Endothelial cell of umbilical vein (primary cell): ENCODE results near the gene PRSS33. TPM values are rescaled to one million over a fixed set of nuclear protein-coding genes. Genes with fewer than 3 reads are reported as not detected.

Experiments
- BruUV-seq: library from RNA; stranded (reverse); fragments of 400-500 nt; replicated peaks from 2 replicates; lab custom pipeline; 2021; lab: Mats Ljungman, UMichigan
- CTCF ChIA-PET: fragments of 300-600, 350-600 bp; sonication (Branson Sonifier 250); formaldehyde crosslinking; loops from one replicate; lab custom pipeline; 2021; ENCODE audit warnings: antibody characterized with exemption, inconsistent platforms; lab: Charles Lee
- POLR2A ChIA-PET: fragments of 300-600, 350-600 bp; sonication (Branson Sonifier 250); formaldehyde crosslinking; loops from one replicate; lab custom pipeline; 2021; ENCODE audit warnings: antibody characterized with exemption, inconsistent platforms; lab: Charles Lee
- DNase-seq: peaks from one replicate; pipeline ENCODE4 v3.0.0-alpha.2; 2011; ENCODE audit warnings: low read depth, low spot score
- FAIRE-seq: peaks from 2 replicates; lab custom pipeline; 2011; peaks lifted over from hg19 to GRCh38; lab: Jason Lieb, UNC
- H2AFZ ChIP-seq: 2 replicates; pipeline ENCODE4 v1.6.0; 2012; ENCODE audit warnings: low read depth, low read length, control low read depth, inconsistent platforms
- H3K27ac ChIP-seq: 2 replicates; pipeline ENCODE4 v1.5.1; 2011; ENCODE audit warnings: low read depth, mild to moderate bottlenecking, control low read depth, low read length, moderate library complexity; ENCODE audit not compliant: insufficient read depth
- H3K27me3 ChIP-seq, 2 experiments: 2 replicates each; pipeline versions ENCODE4 v1.6.0 to v1.6.1; 2011; ENCODE audit warnings: low read length in 2 of 2, mixed read lengths in 1 of 2; ENCODE audit not compliant: control insufficient read depth in 2 of 2, insufficient read depth in 2 of 2
- H3K36me3 ChIP-seq, 2 experiments: 2 replicates in 1 of 2; 3 replicates in 1 of 2; pipeline ENCODE4 v1.5.1; 2011; ENCODE audit warnings: low read length in 2 of 2, mild to moderate bottlenecking in 1 of 2, moderate library complexity in 1 of 2; ENCODE audit not compliant: control insufficient read depth in 2 of 2, insufficient read depth in 2 of 2; ENCODE audit errors: extremely low read depth in 1 of 2
- H3K4me1 ChIP-seq: 3 replicates; pipeline ENCODE4 v1.5.1; 2011; ENCODE audit warnings: mild to moderate bottlenecking, low read length; ENCODE audit not compliant: control insufficient read depth, insufficient read depth; ENCODE audit errors: extremely low read depth
- H3K4me2 ChIP-seq: 2 replicates; pipeline ENCODE4 v1.6.1; 2011; ENCODE audit warnings: low read length, control low read depth, mixed read lengths; ENCODE audit not compliant: insufficient read depth
- H3K4me3 ChIP-seq, 3 experiments: fragments of 200-600 bp in 1 of 3; sonication (generic), shearing (Covaris generic) in 1 of 3; replicated peaks in 1 of 3; 2 replicates each; pipeline ENCODE4 v1.5.1; 2011 to 2016; ENCODE audit warnings: control low read depth in 3 of 3, low read length in 3 of 3, mild to moderate bottlenecking in 2 of 3, inconsistent platforms in 1 of 3, low read depth in 1 of 3, moderate library complexity in 1 of 3; ENCODE audit not compliant: insufficient read depth in 1 of 3
- H3K79me2 ChIP-seq: 2 replicates; pipeline ENCODE4 v1.6.0; 2012; ENCODE audit warnings: low read length, inconsistent platforms; ENCODE audit not compliant: control insufficient read depth, insufficient read depth
- H3K9ac ChIP-seq: replicated peaks from 2 replicates; pipeline ENCODE3; 2011; ENCODE audit warnings: low read length, control low read depth; ENCODE audit not compliant: insufficient read depth; ENCODE audit errors: extremely low read depth
- H3K9me1 ChIP-seq: replicated peaks from 3 replicates; pipeline ENCODE4 v1.6.0; 2011; ENCODE audit warnings: mild to moderate bottlenecking, low read length; ENCODE audit not compliant: control insufficient read depth, insufficient read depth; ENCODE audit errors: extremely low read depth
- H3K9me3 ChIP-seq: replicated peaks from 2 replicates; pipeline ENCODE4 v1.5.1; 2012; ENCODE audit warnings: low read length, inconsistent platforms; ENCODE audit not compliant: control insufficient read depth, insufficient read depth
- H4K20me1 ChIP-seq: replicated peaks from 2 replicates; pipeline ENCODE3; 2011; ENCODE audit warnings: mild to moderate bottlenecking, low read length; ENCODE audit not compliant: control insufficient read depth, insufficient read depth; ENCODE audit errors: extremely low read depth
- EZH2 ChIP-seq: IDR thresholded peaks from 2 replicates; pipeline ENCODE4 v1.6.1; 2012; ENCODE audit warnings: borderline replicate concordance, low read depth, mild to moderate bottlenecking, moderate library complexity, low read length, inconsistent platforms; ENCODE audit not compliant: severe bottlenecking
- FOS ChIP-seq: IDR thresholded peaks from 2 replicates; pipeline ENCODE4 v1.6.1; 2011; ENCODE audit warnings: mild to moderate bottlenecking, low read length, moderate library complexity, borderline replicate concordance; ENCODE audit not compliant: insufficient read depth
- GATA2 ChIP-seq: IDR thresholded peaks from 2 replicates; pipeline ENCODE4 v1.7.0; 2011; ENCODE audit warnings: low read depth, mild to moderate bottlenecking, moderate library complexity, mixed read lengths, low read length; ENCODE audit not compliant: insufficient read length, insufficient read depth
- JUN ChIP-seq: IDR thresholded peaks from 2 replicates; pipeline ENCODE4 v1.6.1; 2011; ENCODE audit warnings: borderline replicate concordance, low read depth; ENCODE audit not compliant: insufficient read length, insufficient read depth
- MYC ChIP-seq: IDR thresholded peaks from one replicate; pipeline ENCODE4 v1.6.1; 2011; ENCODE audit warnings: mild to moderate bottlenecking, low read depth, low read length
- POLR2A ChIP-seq: IDR thresholded peaks from 2 replicates; pipeline ENCODE4 v1.6.1; 2012; ENCODE audit warnings: low read depth, mild to moderate bottlenecking, control low read depth, low read length
- POLR2AphosphoS5 ChIP-seq: IDR thresholded peaks from 2 replicates; pipeline ENCODE4 v1.6.1; 2012; ENCODE audit warnings: low read depth, mild to moderate bottlenecking, control low read depth, low read length, moderate library complexity; ENCODE audit not compliant: insufficient read depth
- dilution Hi-C: fragments of 300-500 bp; cut with MboI; formaldehyde crosslinking; loops from one replicate; pipeline ENCODE4 v1.15.0; 2019; ENCODE audit warnings: low sequenced_read_pairs; ENCODE audit not compliant: extremely low pct_ligation_motif_present
- intact Hi-C: fragments of 100-400 bp; cut with micrococcal nuclease; formaldehyde crosslinking; loops from one replicate; pipeline ENCODE4 v1.10.0; 2022
- polyA plus RNA-seq, 4 experiments: library from polyadenylated mRNA; depleted of rRNA in 3 of 4; stranded (reverse) in 3 of 4; unstranded in 1 of 4; fragments of >200 nt; gene quantifications; 2 replicates each; pipeline versions ENCODE4 v1.2.1 to v1.2.3, GENCODE V29; 2011 to 2012; ENCODE audit warnings: missing spikeins in 1 of 4
- total RNA-seq: library from RNA; stranded (reverse); gene quantifications from 2 replicates; pipeline ENCODE4 v1.2.3, GENCODE V29; 2021
- TF ChIP-seq, protein P1 (sequence below), 2 donors: IDR thresholded peaks; 1 replicate in 1 of 2; 2 replicates in 1 of 2; pipeline ENCODE4 v1.5.1; 2011; ENCODE audit warnings: low read length in 2 of 2, mild to moderate bottlenecking in 2 of 2, moderate library complexity in 2 of 2, control low read depth in 1 of 2, inconsistent platforms in 1 of 2, low read depth in 1 of 2; ENCODE audit not compliant: insufficient read depth in 1 of 2; ENCODE audit errors: extremely low read depth in 1 of 2
- TF ChIP-seq, protein P2 (sequence below): IDR thresholded peaks from 2 replicates; pipeline ENCODE4 v1.6.1; 2011; ENCODE audit not compliant: insufficient read depth, insufficient read length

The PRSS33 gene
- total and polyA plus RNA-seq, 2 donors (not counting 3 experiments of a cell fraction or from before 2014, with no cell fraction given) = not detected

DNA sequence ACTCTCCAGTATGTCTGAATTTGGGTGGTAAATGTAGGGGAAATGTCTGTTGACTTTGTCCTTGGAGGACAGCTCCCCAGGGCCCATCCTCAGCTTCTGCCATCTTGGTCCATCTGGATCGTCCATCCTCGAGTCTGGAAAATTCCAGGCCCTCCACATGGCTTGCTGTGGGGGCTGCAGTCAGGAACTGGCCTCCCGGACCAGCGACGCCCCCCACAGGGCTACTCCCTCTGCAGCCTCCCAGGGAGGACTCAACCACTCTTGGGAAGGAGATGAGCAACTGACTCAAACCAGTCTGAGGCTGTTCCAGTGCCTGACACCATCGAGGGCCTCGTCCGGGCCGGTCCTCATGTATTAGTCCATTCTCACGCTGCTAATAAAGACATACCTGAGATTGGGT is 37.3 kb upstream of the PRSS33 start:
- FAIRE-seq (no peak), DNase-seq (no peak)
- Histone ChIP-seq H3K9ac (no peak overlapping the region), H3K4me2 (no peak overlapping the region), H3K9me3 (no peaks in the 10 kb centered on the region), H2AFZ (no peak overlapping the region), H3K79me2 (no peaks in the 10 kb centered on the region), H3K36me3 (no peaks in the 10 kb centered on the region), H3K4me1 (no peaks in the 10 kb centered on the region), H3K27ac (no peak overlapping the region), H3K4me3 (no peak overlapping the region), H3K9me1 (no peaks in the 10 kb centered on the region), H4K20me1 (no peaks in the 10 kb centered on the region), H3K27me3 (no peaks in the 10 kb centered on the region)
- intact Hi-C loops (no loop called here), dilution Hi-C loops (no loop called here)
- TF ChIP-seq, protein P1, sequence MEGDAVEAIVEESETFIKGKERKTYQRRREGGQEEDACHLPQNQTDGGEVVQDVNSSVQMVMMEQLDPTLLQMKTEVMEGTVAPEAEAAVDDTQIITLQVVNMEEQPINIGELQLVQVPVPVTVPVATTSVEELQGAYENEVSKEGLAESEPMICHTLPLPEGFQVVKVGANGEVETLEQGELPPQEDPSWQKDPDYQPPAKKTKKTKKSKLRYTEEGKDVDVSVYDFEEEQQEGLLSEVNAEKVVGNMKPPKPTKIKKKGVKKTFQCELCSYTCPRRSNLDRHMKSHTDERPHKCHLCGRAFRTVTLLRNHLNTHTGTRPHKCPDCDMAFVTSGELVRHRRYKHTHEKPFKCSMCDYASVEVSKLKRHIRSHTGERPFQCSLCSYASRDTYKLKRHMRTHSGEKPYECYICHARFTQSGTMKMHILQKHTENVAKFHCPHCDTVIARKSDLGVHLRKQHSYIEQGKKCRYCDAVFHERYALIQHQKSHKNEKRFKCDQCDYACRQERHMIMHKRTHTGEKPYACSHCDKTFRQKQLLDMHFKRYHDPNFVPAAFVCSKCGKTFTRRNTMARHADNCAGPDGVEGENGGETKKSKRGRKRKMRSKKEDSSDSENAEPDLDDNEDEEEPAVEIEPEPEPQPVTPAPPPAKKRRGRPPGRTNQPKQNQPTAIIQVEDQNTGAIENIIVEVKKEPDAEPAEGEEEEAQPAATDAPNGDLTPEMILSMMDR (IDR thresholded peaks at IDR 0.05; ENCODE audit: extremely low read depth in 1 of 2, insufficient read depth in 1 of 2, low read depth in 1 of 2, low read length in 2 of 2) = no peak
- TF ChIP-seq, protein P2, sequence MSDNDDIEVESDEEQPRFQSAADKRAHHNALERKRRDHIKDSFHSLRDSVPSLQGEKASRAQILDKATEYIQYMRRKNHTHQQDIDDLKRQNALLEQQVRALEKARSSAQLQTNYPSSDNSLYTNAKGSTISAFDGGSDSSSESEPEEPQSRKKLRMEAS = no peak
- TF ChIP-seq JUN (no peak), POLR2A (no peak), GATA2 (no peak), MYC (no peak), POLR2AphosphoS5 (no peak), EZH2 (no peak), FOS (no peak)
- ChIA-PET CTCF (interaction anchor here (1.8 to 2.5 kb wide), 2 partner anchors 14 to 102 kb away, joined by 6 to 7 read pairs; no protein-coding TSS in a partner anchor), POLR2A (no interaction called here)
- BruUV-seq = no TSS peak
